ENCODE measurements around the gene CACYBP.
"Not testable (repeated sequence)": the region's sequence is repeated elsewhere in the genome, so short reads cannot be mapped to it uniquely, and the experiment has no call there.

Gene CACYBP

DNA sequence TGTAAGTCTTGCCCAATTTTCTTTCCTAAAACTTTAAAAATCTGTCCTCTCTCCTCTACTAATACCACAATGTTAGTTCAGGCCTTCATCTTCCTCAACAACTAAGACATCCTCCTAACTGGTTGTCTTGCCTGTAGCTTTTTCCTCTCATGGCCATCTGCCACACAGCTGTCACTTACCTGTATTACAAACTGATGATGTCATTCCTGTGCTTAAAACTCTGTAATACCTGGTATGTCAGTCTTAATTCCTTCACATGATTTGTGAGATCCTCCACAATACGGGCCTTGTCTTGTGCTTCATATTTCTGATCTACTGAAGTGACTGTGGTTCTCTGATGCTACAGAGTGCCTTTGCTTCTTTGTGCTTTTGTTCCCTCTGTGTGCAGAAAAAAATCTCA, 13.7 kb downstream of the CACYBP start:
- DNase-seq = no peak

- DNase-seq = peak; percentile 92
Observed at GRCh38 chr1:175015243-175015642, 15.5 kb downstream of the CACYBP start.

DNA sequence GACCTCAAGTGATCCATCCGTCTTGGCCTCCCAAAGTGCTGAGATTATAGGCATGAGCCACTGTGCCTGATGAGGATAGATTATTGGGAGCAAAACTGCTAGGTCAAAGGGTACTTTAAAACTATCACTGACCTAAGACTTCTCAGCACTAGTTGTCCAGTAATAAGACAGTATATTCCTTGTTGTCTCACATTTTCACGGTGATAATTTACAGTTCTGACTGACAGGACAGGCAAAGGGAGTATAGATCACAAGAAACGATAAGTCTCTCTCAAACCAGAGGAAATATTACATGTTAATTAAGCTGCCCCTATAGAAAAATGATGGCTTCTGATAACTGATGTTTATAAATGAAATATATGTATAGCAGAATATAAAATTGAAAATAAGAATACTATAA, 19.8 kb downstream of the CACYBP start:
- DNase-seq = no peak

DNA sequence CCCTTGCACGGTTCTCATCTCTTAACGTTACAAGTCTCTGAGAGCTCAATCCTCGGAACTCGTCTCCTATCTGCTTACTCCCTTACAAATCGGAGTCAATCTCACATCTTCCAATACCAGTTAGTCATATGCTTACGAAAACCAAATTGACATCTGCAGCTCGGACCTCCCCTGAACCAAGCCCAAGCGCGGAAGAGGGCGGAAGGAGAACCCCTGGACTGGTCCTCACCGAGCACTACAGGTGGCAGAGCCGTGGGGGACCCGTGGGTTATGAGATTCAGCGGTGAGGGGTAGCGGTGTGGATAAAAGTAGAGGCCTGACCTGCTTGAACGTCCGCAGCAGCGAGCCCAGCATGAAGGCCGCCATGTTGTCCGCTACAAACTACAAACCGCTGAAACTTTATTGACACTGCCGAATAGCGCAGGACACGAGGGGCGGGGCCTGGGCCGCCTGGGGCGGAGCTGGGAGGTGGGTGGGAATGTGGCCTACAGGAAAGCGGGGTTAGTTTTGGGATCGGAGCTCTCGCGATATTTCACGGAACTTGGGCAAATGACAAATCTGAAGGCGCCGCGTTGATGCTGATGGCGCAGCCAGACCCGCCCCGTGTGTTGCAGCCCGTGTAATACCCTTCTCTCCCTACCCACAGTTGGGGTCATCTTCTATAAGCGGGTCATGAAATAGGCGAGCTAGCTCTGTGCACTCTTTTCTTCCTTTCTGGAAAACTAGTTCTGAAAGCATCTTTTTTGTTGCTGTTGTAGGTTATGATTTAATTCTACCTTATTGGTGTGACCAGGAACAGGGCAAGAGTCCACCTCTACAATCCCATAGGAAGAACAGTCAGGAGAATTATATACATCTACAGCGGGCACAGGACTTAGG, 23.5 kb downstream of the CACYBP start, which contains the start of gene MRPS14:
TSS of gene MRPS14 (minus strand) at position 383 of the 879 bp plus-strand sequence. CDS start at position 366, 17 bp downstream.
- peak; percentile 98 for DNase-seq

DNA sequence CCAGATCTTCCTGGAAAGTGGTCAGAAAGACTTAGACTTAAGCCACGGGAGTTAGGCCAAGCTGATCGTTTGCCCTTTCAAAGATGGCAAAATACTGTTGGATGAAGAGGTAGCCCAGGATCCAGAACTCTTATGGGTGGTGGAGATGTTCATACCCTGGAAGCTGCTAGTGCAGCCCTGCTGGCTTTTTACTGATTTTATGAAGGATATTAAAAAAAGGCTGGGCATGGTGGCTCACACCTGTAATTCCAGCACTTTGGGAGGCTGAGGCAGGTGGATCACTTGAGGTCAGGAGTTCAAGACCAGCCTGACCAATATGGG, 24.1 kb downstream of the CACYBP start:
- not testable (repeated sequence) for DNase-seq

GRCh38 chr1:175024773-175025172, 25.0 kb downstream of the CACYBP start:
- no peak for DNase-seq

GRCh38 chr1:175033953-175034352, 34.2 kb downstream of the CACYBP start:
- no peak for DNase-seq

GRCh38 chr1:175034775-175035174, 35.0 kb downstream of the CACYBP start:
- no peak for DNase-seq

DNA sequence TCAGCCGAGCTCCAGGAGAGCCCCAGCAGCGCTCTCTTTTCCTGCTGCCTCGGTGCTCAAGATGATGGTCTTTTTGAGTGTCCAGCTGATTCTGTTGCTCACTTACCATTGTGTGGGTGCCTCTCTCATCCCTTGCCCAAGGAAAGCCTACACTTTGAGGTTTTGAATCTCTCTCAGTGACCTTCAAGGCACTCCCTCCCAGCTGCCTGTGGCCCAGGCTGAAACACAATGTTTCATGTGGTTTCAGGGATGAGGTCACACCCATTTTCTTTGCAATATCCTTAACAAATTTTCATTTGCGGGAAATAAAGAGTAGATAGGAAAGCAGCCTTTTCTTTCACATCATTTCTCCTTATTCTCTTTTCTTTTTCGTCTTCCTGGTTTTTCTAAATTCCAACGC, 36.1 kb downstream of the CACYBP start:
- no peak for DNase-seq

DNA sequence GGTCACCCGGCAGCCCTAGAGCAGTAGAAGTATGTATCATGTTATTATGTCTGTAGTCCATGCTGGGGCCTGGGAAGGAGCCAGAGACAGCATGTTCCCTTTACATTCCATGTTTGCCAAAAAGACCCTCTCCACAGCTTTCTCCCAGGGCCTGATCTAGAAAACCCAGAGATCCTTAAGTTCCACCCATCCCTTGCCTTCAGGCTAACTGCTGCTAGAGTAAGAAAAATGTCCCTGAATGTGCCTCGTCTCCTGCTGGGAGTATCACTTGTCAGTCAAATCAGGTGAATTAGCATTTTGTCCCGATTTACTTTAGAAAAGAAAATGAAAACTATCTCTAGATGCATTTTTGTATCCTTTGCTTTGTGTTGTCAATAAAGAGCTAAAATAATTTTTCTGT, 36.7 kb downstream of the CACYBP start:
- DNase-seq = no peak

- no peak for DNase-seq
Observed at GRCh38 chr1:175037416-175037815, 37.7 kb downstream of the CACYBP start.

DNA sequence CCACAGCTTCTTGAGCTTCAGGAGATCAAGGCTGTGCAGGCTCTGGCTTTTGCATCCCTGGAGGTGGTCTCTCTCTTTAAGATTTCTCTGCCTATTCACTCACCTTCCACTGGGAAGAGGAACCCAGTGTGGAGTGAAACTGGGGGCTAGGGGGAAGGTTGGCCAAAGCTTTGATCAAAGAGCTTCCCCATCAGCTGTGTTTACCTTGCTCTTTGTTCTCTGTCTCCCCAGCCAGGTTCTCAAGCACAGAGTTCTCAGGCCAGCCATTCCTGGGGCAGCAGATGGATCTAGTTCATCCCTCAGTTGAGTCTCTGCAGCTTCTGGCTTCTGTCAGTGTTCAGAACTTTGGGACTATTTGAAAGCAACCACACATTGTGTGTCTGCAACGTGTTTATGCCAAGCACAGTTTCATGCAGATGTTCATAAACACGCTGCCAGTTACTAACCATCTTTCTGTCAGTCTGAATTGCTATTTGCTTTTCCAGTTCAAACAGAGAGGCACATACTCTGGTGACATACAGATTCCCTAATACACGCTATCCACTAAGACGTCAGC, 40.7 kb downstream of the CACYBP start:
- DNase-seq = no peak

DNA sequence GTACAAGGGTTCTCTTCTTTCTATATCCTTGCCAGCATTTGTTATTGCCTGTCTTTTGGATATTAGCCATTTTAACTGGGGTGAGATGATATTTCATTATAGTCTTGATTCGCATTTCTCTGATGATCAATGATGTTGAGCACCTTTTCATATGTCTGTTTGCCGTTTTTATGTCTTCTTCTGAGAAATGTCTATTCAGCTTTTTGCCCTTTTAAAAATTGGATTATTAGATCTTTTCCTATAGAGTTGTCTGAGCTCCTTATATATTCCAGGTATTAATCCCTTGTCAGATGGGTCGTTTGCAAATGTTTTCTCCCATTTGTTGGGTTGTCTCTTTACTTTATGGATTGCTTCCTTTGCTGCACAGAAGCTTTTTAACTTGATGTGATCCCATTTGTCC, 42.9 kb downstream of the CACYBP start:
- DNase-seq = no peak

- DNase-seq = peak; percentile 26
Observed at GRCh38 chr1:175043824-175044223, 44.1 kb downstream of the CACYBP start.

DNA sequence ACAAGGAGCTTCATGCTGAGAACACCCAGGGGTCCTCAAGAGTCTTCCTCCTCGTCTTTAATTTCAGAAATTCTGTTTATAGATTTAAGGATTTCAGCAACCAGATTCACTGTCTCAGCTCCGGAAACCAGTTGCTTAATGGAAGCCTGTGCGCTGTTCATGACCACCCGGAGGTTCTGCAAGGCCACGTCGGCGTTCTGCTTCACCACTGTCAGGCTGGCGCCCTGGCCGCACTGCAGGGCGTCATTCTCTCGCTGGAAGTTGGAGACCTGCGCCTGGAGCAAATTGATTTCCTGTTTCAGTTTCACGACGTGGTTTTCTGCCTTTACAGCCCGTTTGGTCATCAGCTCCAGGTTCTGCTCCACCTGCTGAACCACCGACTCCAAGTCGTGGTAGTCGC, 44.8 kb downstream of the CACYBP start:
- DNase-seq = not testable (repeated sequence)

DNA sequence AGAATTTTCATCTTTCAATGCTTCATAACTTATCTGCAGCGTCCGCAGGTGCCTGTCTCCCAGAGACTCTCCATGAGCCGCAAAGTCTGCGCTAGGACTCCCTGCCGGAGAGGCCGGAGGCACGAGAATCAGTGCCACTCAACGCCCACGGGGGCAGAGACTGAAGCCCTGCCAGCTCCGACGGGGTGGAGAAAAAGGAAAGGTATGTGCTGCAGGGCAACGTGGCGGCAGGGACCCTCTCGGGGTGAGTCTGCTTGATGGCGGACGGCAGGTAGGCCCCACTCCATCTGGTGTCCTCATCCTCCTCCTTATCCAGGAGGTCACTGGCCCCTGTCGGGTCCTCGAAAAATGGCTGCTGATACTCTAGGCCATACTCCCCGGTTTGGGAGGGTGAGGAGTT, 45.4 kb downstream of the CACYBP start:
- DNase-seq = no peak

GRCh38 chr1:175045519-175045918, 45.8 kb downstream of the CACYBP start:
- no peak for DNase-seq

DNA sequence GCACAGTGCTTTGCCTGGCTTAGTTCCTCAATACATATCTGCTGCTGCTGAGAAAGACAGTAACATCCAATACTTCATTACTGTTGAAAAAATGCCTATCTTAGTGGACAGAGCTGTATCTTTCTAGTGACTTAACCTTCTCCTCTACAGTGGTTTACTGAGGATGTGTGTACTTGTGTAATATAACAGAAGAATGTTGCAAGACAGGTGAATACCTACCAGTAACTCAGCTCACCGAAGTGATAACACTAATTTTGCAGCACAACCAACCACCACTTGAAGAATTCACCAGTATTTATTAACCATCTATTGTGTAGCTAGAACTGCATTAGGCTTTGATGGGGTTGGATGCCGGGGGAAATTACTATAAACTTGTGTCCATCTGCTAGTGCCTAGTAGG, 51.2 kb downstream of the CACYBP start:
- DNase-seq = no peak

DNA sequence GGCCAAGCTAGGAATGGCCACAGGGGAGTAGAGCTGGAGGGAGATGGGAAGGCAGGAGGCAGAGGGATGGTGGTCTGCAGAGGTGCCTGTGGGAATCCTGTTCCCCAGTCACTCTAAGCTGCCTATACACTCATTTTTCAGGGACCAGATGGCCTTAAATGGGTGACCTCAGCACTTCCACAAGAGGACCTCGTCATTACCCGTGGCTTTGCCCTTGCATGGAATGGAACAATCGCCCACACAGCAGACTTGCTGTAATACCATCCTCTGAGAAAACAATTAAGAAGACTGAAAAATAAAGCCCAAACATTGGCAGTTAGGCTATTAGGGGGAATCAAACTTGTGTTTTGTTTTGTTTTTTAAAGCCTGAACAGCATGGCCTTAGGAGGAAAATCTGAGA, 55.0 kb downstream of the CACYBP start:
- DNase-seq = no peak
